DND-41 (cell line): ENCODE results near the gene POU3F2.

Experiments used
- EZH2 ChIP-seq: IDR thresholded peaks from 3 replicates; pipeline ENCODE4 v1.6.1; 2012; ENCODE audit warnings: borderline replicate concordance, low read depth, mild to moderate bottlenecking, moderate library complexity, low read length, inconsistent platforms; ENCODE audit not compliant: severe bottlenecking
- TF ChIP-seq, protein P1 (sequence below): IDR thresholded peaks from 2 replicates; pipeline ENCODE4 v1.5.1; 2012; ENCODE audit warnings: borderline replicate concordance, low read length, moderate library complexity, mild to moderate bottlenecking; ENCODE audit not compliant: poor library complexity, severe bottlenecking; ENCODE audit errors: extremely low read depth

DNA sequence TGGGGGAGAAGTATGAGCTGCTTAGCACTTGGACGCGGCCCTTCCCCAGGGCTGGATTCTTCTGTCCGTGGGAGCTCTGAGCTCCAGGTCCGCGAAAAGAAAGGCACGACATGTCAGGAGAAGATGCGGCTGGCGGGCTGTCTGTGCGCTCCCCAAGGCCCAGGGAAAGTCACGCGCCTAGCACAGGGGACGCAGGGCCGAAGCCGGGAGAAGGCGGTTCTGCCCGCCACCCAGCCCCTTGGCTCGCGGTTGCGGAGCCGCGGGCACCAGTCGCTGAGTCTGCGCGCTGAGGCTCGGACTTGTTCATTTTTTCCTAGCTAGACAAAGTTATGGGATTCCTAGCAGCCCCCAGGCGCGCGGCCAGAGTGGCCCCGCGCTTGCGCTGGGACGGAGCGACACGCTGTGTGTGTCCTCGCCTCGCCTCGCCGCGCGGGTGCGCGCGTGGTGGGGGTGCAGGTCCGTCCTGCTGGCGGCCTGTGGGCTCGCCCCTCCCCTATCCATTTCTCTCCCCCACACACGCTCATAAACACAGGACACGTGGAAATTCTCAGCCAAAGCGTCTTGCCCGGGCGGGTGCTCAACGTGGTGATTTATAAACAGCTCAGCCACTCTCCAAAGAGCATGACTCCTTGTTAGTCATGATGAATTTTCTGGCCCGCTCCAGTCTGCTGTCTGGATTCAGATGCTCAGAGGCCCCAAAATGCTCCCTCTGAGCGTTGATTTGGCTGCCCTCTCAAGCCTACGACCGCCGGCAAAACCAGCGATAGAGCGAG, 1.9 kb upstream of the POU3F2 start:
- TF ChIP-seq, protein P1, sequence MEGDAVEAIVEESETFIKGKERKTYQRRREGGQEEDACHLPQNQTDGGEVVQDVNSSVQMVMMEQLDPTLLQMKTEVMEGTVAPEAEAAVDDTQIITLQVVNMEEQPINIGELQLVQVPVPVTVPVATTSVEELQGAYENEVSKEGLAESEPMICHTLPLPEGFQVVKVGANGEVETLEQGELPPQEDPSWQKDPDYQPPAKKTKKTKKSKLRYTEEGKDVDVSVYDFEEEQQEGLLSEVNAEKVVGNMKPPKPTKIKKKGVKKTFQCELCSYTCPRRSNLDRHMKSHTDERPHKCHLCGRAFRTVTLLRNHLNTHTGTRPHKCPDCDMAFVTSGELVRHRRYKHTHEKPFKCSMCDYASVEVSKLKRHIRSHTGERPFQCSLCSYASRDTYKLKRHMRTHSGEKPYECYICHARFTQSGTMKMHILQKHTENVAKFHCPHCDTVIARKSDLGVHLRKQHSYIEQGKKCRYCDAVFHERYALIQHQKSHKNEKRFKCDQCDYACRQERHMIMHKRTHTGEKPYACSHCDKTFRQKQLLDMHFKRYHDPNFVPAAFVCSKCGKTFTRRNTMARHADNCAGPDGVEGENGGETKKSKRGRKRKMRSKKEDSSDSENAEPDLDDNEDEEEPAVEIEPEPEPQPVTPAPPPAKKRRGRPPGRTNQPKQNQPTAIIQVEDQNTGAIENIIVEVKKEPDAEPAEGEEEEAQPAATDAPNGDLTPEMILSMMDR = no peak
- TF ChIP-seq EZH2 = no peak
